ENCODE results near the gene TBX4. TPM values are rescaled to one million over a fixed set of nuclear protein-coding genes. Genes with fewer than 3 reads are reported as not detected.
A peak's percentile ranks its signal among the peaks of the same experiment; 100 is the strongest.

Gene TBX4
- total RNA-seq, 2 experiments from 2014 or later: not detected

DNA sequence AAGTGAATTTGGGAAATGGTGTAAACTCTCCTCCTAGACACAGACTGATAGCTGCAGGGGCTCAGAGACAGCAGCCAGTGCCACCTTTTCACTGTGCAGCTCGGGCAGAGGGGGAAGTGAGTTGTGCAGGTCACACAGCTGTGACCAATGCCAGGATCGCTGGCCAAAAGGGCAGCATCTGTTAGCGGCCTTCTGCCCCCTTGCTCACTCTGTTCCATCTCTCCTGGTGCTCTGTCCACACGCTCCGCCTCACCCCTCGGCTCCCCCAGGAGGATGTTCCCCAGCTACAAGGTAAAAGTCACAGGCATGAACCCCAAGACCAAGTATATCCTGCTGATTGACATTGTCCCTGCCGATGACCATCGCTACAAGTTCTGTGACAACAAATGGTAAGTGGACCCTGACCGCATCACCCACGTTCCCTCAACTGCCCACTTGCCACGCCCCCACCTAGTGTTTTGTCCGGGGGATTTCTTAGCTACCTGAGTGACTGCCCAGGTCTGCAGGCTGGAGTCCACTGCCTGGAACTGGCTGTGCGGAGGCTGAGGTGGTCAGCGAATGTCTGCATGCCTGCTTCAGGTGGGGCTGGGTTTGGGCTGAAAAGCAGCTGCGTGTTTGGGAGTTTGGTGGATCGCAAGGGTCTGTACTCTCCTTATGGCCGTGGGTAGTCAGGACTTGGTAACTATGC lies 13.5 kb downstream of the TBX4 start:
- peaks cover 35% of the 10 kb centered on the region for H3K27me3 Mint-ChIP-seq
- no peak overlapping the region for H3K4me3 Mint-ChIP-seq
- H3K36me3 Mint-ChIP-seq: no peaks in the 10 kb centered on the region
- DNase-seq: peak; percentile 11
- POLR2A ChIA-PET: no interaction called here
- peaks cover 12% of the 10 kb centered on the region for H3K4me1 Mint-ChIP-seq
- H3K9me3 Mint-ChIP-seq: no peaks in the 10 kb centered on the region
- H3K27ac Mint-ChIP-seq: no peak overlapping the region
- ATAC-seq (ENCODE audit: low read depth): no peak

DNA sequence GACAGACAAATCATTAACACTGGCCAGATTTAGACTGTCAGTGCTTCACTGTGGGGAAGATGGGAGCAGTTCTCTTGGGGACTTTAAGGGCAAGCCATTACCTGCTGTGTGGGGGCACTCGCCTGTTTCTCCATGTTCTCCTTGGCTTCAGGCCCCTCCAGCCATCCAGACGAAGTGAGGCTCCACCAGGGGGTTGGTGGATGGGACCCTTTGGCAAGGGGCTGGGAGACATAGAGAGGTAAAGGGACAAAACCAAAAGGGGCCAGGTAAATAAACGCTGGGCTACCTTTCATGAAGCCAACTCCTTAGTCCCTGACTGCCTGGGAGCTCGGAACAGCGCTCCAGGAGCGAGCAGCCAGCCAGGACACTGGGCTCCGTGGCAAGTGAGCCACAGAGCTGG lies 14.0 kb downstream of the TBX4 start:
- no peaks in the 10 kb centered on the region for H3K9me3 Mint-ChIP-seq
- H3K27me3 Mint-ChIP-seq: peaks cover 30% of the 10 kb centered on the region
- ATAC-seq (ENCODE audit: low read depth) (no peak), DNase-seq (peak; percentile 4)
- peaks cover 10% of the 10 kb centered on the region for H3K4me1 Mint-ChIP-seq
- H3K27ac Mint-ChIP-seq: no peak overlapping the region
- no peaks in the 10 kb centered on the region for H3K36me3 Mint-ChIP-seq
- POLR2A ChIA-PET: no interaction called here
- H3K4me3 Mint-ChIP-seq: no peak overlapping the region

- Mint-ChIP-seq H3K9me3 (no peaks in the 10 kb centered on the region), H3K36me3 (no peaks in the 10 kb centered on the region), H3K4me3 (no peak overlapping the region), H3K4me1 (peaks cover under 1% of the 10 kb centered on the region), H3K27me3 (peaks cover 18% of the 10 kb centered on the region), H3K27ac (no peak overlapping the region)
- POLR2A ChIA-PET: no interaction called here
- DNase-seq (peak; percentile 13), ATAC-seq (ENCODE audit: low read depth) (no peak)
Observed at GRCh38 chr17:61467416-61468262, 15.4 kb downstream of the TBX4 start.

GRCh38 chr17:61468263-61468907 lies 16.2 kb downstream of the TBX4 start:
- H3K4me1 Mint-ChIP-seq: no peaks in the 10 kb centered on the region
- ATAC-seq (ENCODE audit: low read depth) (no peak), DNase-seq (peak; percentile 8)
- POLR2A ChIA-PET: no interaction called here
- H3K9me3 Mint-ChIP-seq: no peaks in the 10 kb centered on the region
- H3K27ac Mint-ChIP-seq: no peak overlapping the region
- H3K27me3 Mint-ChIP-seq: peaks cover 14% of the 10 kb centered on the region
- H3K36me3 Mint-ChIP-seq: no peaks in the 10 kb centered on the region
- H3K4me3 Mint-ChIP-seq: no peak overlapping the region

GRCh38 chr17:61469474-61469873 lies 17.3 kb downstream of the TBX4 start:
- ATAC-seq (ENCODE audit: low read depth): no peak
- Mint-ChIP-seq H3K4me3 (no peak overlapping the region), H3K9me3 (no peaks in the 10 kb centered on the region), H3K27me3 (peaks cover 14% of the 10 kb centered on the region), H3K36me3 (no peaks in the 10 kb centered on the region), H3K27ac (no peak overlapping the region), H3K4me1 (no peaks in the 10 kb centered on the region)
- POLR2A ChIA-PET: no interaction called here
- DNase-seq: no peak

GRCh38 chr17:61469949-61470348 lies 17.7 kb downstream of the TBX4 start:
- H3K9me3 Mint-ChIP-seq: no peaks in the 10 kb centered on the region
- no peak for DNase-seq
- POLR2A ChIA-PET: no interaction called here
- no peak overlapping the region for H3K27ac Mint-ChIP-seq
- no peaks in the 10 kb centered on the region for H3K36me3 Mint-ChIP-seq
- no peak overlapping the region for H3K4me3 Mint-ChIP-seq
- H3K27me3 Mint-ChIP-seq: peaks cover 14% of the 10 kb centered on the region
- no peaks in the 10 kb centered on the region for H3K4me1 Mint-ChIP-seq
- no peak for ATAC-seq (ENCODE audit: low read depth)

DNA sequence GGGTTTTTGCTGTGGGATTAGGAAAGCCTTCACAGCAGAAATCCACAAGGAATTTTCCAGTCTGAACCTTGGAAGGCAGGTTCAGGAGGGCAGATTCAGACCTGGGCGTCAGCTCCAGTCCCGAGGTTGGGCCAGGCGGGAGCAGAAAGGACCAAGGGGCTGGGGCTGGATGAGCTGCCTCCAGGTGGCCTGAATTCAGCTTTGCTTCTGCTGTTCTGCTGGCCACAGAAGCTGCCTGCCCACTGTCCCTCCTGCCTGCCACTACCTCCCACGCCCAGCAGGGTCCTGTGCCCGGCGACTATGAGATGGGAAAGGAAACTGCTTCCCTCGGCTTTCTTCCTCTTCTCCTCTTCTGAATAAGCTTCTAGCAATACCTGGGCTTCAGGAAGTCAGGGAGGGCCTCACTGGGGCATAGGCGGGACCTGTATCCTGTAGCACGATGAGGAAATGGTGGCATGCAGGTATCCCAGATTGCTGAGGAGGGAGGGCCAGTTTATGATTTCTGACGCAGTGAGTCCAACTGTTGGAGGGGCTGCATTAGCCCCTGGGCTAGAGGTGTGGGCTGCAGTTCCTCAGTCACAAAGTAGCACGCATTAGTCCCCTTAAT lies 18.4 kb downstream of the TBX4 start:
- Mint-ChIP-seq H3K36me3 (no peaks in the 10 kb centered on the region), H3K27me3 (peaks cover 11% of the 10 kb centered on the region), H3K4me1 (no peaks in the 10 kb centered on the region), H3K4me3 (no peak overlapping the region), H3K9me3 (no peaks in the 10 kb centered on the region), H3K27ac (no peak overlapping the region)
- DNase-seq (no peak), ATAC-seq (ENCODE audit: low read depth) (no peak)
- POLR2A ChIA-PET: no interaction called here

DNA sequence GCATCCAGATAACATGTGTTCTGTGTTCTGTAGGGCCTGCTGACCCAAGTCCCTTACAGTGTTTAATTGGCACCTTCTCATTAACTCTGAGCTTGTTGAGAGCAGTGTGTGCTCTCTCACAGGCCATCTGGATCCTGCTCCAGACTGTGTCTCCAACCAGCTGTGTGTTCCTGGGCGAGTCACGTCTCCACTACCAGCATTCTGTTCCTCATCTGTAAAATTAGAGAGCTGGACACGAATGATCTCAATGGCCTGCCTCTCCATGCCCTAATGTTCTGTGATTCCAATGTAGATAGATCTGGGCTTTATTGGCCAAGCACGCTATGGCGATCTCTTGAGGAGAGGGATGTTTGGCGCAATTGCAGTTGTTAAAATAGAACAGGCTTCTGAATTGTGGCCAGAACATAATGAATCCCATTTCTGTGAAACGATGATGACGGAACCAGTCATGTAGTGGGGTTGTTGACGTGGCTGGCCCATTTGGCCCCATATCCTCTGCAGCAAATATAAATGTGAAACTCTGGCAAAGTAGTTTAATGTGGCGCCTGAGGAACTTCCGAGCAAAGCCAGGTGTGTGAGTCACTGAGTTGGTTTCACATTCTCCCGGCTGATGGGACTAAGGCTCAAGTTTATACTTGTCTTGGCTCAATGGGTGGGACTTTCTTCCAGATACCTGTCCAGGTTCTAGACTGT lies 22.2 kb downstream of the TBX4 start:
- Mint-ChIP-seq H3K36me3 (no peaks in the 10 kb centered on the region), H3K27ac (no peak overlapping the region), H3K4me3 (no peak overlapping the region), H3K27me3 (peaks cover 7% of the 10 kb centered on the region), H3K9me3 (no peaks in the 10 kb centered on the region), H3K4me1 (peaks cover 1% of the 10 kb centered on the region)
- DNase-seq: no peak
- POLR2A ChIA-PET: no interaction called here
- no peak for ATAC-seq (ENCODE audit: low read depth)

DNA sequence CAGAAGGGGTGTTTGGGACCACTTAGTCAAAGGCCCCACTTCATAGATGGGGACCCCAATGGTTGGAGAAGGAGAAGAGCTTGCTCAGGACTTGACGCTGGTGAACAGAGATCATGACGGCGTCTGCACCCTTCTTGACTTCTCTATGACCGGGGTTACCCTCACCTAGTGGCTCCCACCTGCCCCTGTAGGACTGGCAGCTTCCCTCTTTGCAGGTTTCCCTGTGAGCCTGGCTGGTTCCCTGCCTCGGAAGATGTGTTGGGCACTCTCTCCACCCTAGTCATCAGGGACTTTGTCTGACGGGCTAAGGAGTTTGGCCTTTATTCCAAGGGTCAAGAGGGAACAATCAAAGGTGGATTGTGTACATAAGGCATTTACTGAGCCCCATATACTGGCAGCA lies 22.7 kb downstream of the TBX4 start:
- ATAC-seq (ENCODE audit: low read depth): no peak
- Mint-ChIP-seq H3K27me3 (peaks cover 7% of the 10 kb centered on the region), H3K4me3 (no peak overlapping the region), H3K9me3 (no peaks in the 10 kb centered on the region), H3K27ac (no peak overlapping the region), H3K4me1 (peaks cover 1% of the 10 kb centered on the region), H3K36me3 (no peaks in the 10 kb centered on the region)
- peak; percentile 5 for DNase-seq
- POLR2A ChIA-PET: no interaction called here

DNA sequence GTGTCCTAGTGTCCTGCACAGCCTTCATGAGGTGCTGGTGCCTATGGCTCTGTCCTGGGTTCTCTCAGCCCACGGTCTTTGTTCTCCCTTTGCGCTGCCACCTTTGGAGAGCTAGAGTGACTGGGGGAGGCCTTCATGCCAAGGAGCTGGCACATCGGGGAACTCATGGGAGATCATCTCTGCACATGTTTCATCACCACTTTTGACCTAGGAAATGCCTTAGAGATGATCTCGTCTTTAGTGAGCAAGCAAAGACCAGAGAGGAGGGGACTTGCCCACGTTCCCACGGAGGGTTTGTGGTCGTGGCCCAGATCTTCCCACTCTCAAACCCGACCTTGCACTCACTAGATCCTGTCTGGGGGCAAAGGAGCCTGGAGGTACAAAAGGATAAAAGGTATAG lies 23.5 kb downstream of the TBX4 start:
- POLR2A ChIA-PET: no interaction called here
- H3K9me3 Mint-ChIP-seq: no peaks in the 10 kb centered on the region
- no peak for ATAC-seq (ENCODE audit: low read depth)
- peak; percentile 4 for DNase-seq
- H3K4me3 Mint-ChIP-seq: no peak overlapping the region
- H3K27ac Mint-ChIP-seq: no peak overlapping the region
- H3K4me1 Mint-ChIP-seq: peaks cover 1% of the 10 kb centered on the region
- peaks cover 7% of the 10 kb centered on the region for H3K27me3 Mint-ChIP-seq
- H3K36me3 Mint-ChIP-seq: no peaks in the 10 kb centered on the region

DNA sequence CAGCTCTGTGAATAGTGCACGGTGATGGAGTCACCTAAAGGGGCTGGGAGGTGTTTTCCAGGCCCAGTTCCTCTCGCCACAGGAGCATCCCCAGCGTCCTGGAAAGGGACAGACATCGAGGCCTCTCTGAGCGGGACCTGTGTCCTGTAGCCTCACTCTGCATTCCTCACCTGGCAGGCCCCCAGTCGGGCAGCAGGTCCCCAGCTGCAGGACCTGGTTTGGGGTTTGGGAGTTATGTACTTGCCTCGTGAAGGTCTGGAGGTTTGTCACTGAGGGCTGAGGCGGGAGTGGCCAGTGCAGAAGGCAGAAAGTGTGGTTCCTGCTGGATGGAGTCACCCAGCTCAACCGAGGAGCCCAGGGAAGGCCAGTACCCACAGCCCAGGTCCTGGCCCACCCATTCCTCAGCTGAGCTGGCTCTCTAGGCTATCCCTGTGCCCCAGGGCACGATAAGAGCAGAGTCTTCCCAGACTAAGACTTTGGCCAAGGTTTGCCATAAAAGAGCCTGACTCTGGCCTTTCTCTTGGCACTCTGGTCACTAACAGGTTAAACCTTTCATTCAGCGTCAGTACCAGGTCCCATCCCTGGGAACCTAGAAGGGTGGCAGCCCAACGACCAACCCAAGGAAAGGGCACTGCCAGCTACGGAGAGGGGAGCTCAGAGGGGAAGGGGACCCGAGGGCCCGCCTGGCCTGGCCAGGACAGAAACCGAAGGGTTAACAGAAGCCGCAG lies 24.4 kb downstream of the TBX4 start:
- ATAC-seq (ENCODE audit: low read depth): no peak
- H3K9me3 Mint-ChIP-seq: no peaks in the 10 kb centered on the region
- H3K4me3 Mint-ChIP-seq: no peak overlapping the region
- no peak for DNase-seq
- H3K27ac Mint-ChIP-seq: no peak overlapping the region
- H3K4me1 Mint-ChIP-seq: peaks cover 1% of the 10 kb centered on the region
- no peaks in the 10 kb centered on the region for H3K36me3 Mint-ChIP-seq
- peaks cover 7% of the 10 kb centered on the region for H3K27me3 Mint-ChIP-seq
- POLR2A ChIA-PET: no interaction called here

DNA sequence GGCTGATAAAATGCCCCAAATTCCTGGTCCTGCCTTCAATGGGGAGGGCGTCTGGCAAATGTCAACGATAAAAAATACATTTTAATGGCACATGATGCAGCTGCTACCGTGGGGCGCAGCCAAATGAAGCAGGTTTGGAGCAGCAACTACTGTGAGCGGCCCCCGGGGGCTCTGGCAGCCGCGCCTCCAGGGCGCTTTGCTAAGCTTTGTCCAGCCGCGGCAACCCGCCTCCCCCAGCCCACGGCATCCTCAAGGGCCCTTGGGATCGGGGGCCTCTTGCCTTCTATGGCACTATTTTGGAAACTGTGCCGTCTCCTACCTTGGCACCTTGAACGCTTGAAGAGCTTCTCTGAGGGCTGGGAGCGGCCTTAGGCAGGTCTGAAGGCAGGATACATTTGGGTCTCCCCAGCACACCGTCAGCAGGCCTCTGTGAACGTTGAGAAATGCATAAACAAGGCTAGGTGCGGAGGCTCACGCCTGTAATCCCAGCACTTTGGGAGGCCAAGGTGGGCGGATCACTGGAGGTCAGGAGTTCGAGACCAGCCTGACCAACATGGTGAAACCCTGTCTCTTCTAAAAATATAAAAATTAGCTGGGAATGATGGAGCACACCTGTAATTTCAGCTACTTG lies 25.1 kb downstream of the TBX4 start:
- no peak overlapping the region for H3K4me3 Mint-ChIP-seq

More for the DNA sequence above, 25.1 kb downstream of the TBX4 start:
- Mint-ChIP-seq H3K9me3 (no peaks in the 10 kb centered on the region), H3K27me3 (peaks cover 6% of the 10 kb centered on the region), H3K27ac (no peak overlapping the region), H3K4me1 (peaks cover 1% of the 10 kb centered on the region), H3K36me3 (no peaks in the 10 kb centered on the region)
- DNase-seq (no peak), ATAC-seq (ENCODE audit: low read depth) (no peak)
- POLR2A ChIA-PET: no interaction called here
